PC-3 (cell line): ENCODE data around the gene SYCP2L. TPM values are rescaled to one million over a fixed set of nuclear protein-coding genes. Genes with fewer than 3 reads are reported as not detected.
A peak's percentile ranks its signal among the peaks of the same experiment; 100 is the strongest.
"Not testable (repeated sequence)": the region's sequence is repeated elsewhere in the genome, so short reads cannot be mapped to it uniquely, and the experiment has no call there.

Source experiments
- ATAC-seq: fragments of 200-7000 bp; cut with Tn5 transposase; 2 replicates; pipeline ENCODE4 v1.9.1; 2020; ENCODE audit warnings: mild to moderate bottlenecking, moderate library complexity
- BruUV-seq: library from RNA; stranded (reverse); fragments of 400-500 nt; replicated peaks from 2 replicates; lab custom pipeline; 2021; lab: Mats Ljungman, UMichigan
- CTCF ChIA-PET: fragments of 300-600 bp; sonication (Branson Sonifier 250); formaldehyde crosslinking; loops from one replicate; lab custom pipeline; 2022; ENCODE audit warnings: antibody characterized with exemption; lab: Charles Lee
- POLR2A ChIA-PET: fragments of 300-600 bp; sonication (Branson Sonifier 250); formaldehyde crosslinking; loops from one replicate; lab custom pipeline; 2022; ENCODE audit warnings: antibody characterized with exemption; ENCODE audit not compliant: unreplicated experiment; lab: Charles Lee
- DNase-seq: peaks from one replicate; pipeline ENCODE4 v3.0.0-alpha.2; 2015
- H2AFZ ChIP-seq: fragments of 300-600 bp; sonication (generic); 2 replicates; pipeline ENCODE4 v1.6.0; 2016; ENCODE audit warnings: antibody characterized with exemption, low read length
- H3F3A ChIP-seq: fragments of 300-600 bp; sonication (generic); one replicate; pipeline ENCODE4 v1.6.0; 2017; ENCODE audit warnings: antibody characterized with exemption, low read length, control low read depth, mild to moderate bottlenecking; ENCODE audit not compliant: unreplicated experiment
- H3K27ac ChIP-seq: fragments of 300-600 bp; sonication (generic); 2 replicates; pipeline ENCODE4 v1.5.1; 2016; ENCODE audit warnings: mild to moderate bottlenecking, low read length
- H3K27me3 ChIP-seq: fragments of 300-600 bp; sonication (generic); 2 replicates; pipeline ENCODE4 v1.6.1; 2016; ENCODE audit warnings: low read length, mixed read lengths
- H3K36me3 ChIP-seq: fragments of 300-600 bp; sonication (generic); 2 replicates; pipeline ENCODE4 v1.6.1; 2016; ENCODE audit warnings: low read depth, mixed run types, low read length, mixed read lengths
- H3K4me1 ChIP-seq: fragments of 300-600 bp; sonication (generic); 2 replicates; pipeline ENCODE4 v1.5.1; 2016; ENCODE audit warnings: low read length; ENCODE audit not compliant: insufficient read depth
- H3K4me2 ChIP-seq: fragments of 300-600 bp; sonication (generic); 2 replicates; pipeline ENCODE4 v1.6.0; 2016; ENCODE audit warnings: low read length
- H3K4me3 ChIP-seq: fragments of 300-600 bp; sonication (generic); 2 replicates; pipeline ENCODE4 v1.5.1; 2016; ENCODE audit warnings: mild to moderate bottlenecking, low read length, mixed read lengths
- H3K79me2 ChIP-seq: fragments of 300-600 bp; sonication (generic); 2 replicates; pipeline ENCODE4 v1.6.1; 2017; ENCODE audit warnings: low read length, mixed read lengths
- H3K9ac ChIP-seq: fragments of 300-600 bp; sonication (generic); 2 replicates; pipeline ENCODE4 v1.6.0; 2016; ENCODE audit warnings: mild to moderate bottlenecking, low read length
- H3K9me2 ChIP-seq: fragments of 300-600 bp; sonication (generic); replicated peaks from 2 replicates; pipeline ENCODE4 v1.6.1; 2016; ENCODE audit warnings: mixed run types, low read length, mixed read lengths
- H3K9me3 ChIP-seq: fragments of 300-600 bp; sonication (generic); 2 replicates; pipeline ENCODE4 v1.6.1; 2016; ENCODE audit warnings: low read length, mixed read lengths
- H4K20me1 ChIP-seq: fragments of 300-600 bp; sonication (generic); 2 replicates; pipeline ENCODE4 v1.6.1; 2016; ENCODE audit warnings: low read length, mixed read lengths
- CTCF ChIP-seq: fragments of 300-600 bp; sonication (generic); conservative IDR thresholded peaks from 2 replicates; pipeline ENCODE4 v1.5.1; 2017; ENCODE audit warnings: antibody characterized with exemption, low read depth, mild to moderate bottlenecking, low read length
- EZH2 ChIP-seq: fragments of 300-600 bp; sonication (generic); IDR thresholded peaks from one replicate; pipeline ENCODE4 v1.6.1; 2017; ENCODE audit warnings: antibody characterized with exemption, mild to moderate bottlenecking, low read length; ENCODE audit not compliant: unreplicated experiment
- EZH2phosphoT487 ChIP-seq: fragments of 300-600 bp; sonication (generic); IDR thresholded peaks from 2 replicates; pipeline ENCODE4 v1.6.1; 2018; ENCODE audit warnings: mild to moderate bottlenecking, antibody characterized with exemption, low read length, borderline replicate concordance
- intact Hi-C: fragments of 100-400 bp; cut with micrococcal nuclease; formaldehyde crosslinking; loops from 2 replicates; pipeline ENCODE4 v1.9.0; 2023
- total RNA-seq: library from RNA; depleted of rRNA; stranded (reverse); fragments of >200 nt; gene quantifications from 2 replicates; pipeline ENCODE4 v1.2.3, GENCODE V29; 2014

SYCP2L gene
- total RNA-seq, 1 experiment from 2014 or later = 0.07 TPM

- Histone ChIP-seq H4K20me1 (no peaks in the 10 kb centered on the region), H3K79me2 (no peaks in the 10 kb centered on the region), H3K9ac (no peak overlapping the region), H3K4me2 (no peak overlapping the region), H3K27ac (no peak overlapping the region), H3F3A (no peaks in the 10 kb centered on the region), H3K4me1 (no peaks in the 10 kb centered on the region), H3K9me2 (no peaks in the 10 kb centered on the region), H2AFZ (no peak overlapping the region), H3K9me3 (no peaks in the 10 kb centered on the region), H3K27me3 (peaks cover 9% of the 10 kb centered on the region; the same call in 1 of the 2 replicates), H3K4me3 (no peak overlapping the region), H3K36me3 (no peaks in the 10 kb centered on the region)
- intact Hi-C loops = no loop called here
- ChIA-PET POLR2A (no interaction called here), CTCF (no interaction called here)
- BruUV-seq = no TSS peak
- TF ChIP-seq EZH2 = no peak
- DNase-seq = no peak
- no peak for ATAC-seq
Observed at GRCh38 chr6:10882657-10883171, 4.1 kb upstream of the SYCP2L start.

- Histone ChIP-seq H3K4me1 (no peaks in the 10 kb centered on the region), H3K9me2 (no peaks in the 10 kb centered on the region), H3K27ac (no peak overlapping the region), H3K4me3 (no peak overlapping the region), H3K27me3 (peaks cover 9% of the 10 kb centered on the region; the same call in 1 of the 2 replicates), H3K9ac (no peak overlapping the region), H2AFZ (no peak overlapping the region), H3F3A (no peaks in the 10 kb centered on the region), H3K9me3 (no peaks in the 10 kb centered on the region), H3K4me2 (no peak overlapping the region), H3K79me2 (no peaks in the 10 kb centered on the region), H3K36me3 (no peaks in the 10 kb centered on the region), H4K20me1 (no peaks in the 10 kb centered on the region)
- no peak for ATAC-seq
- no peak for DNase-seq
- BruUV-seq = no TSS peak
- intact Hi-C loops = no loop called here
- ChIA-PET POLR2A (no interaction called here), CTCF (no interaction called here)
- TF ChIP-seq EZH2phosphoT487 (no peak), EZH2 (no peak), CTCF (no peak)
Observed at GRCh38 chr6:10883312-10884244, 3.3 kb upstream of the SYCP2L start.

GRCh38 chr6:10884245-10884972 is 2.4 kb upstream of the SYCP2L start:
- H4K20me1 ChIP-seq = no peaks in the 10 kb centered on the region
- H2AFZ ChIP-seq = peak overlapping the region; percentile 45; the same call in 1 of the 2 replicates
- ChIA-PET CTCF (no interaction called here), POLR2A (no interaction called here)
- intact Hi-C loops = no loop called here
- no peak for DNase-seq
- H3K9me3 ChIP-seq = no peaks in the 10 kb centered on the region
- H3K4me1 ChIP-seq = no peaks in the 10 kb centered on the region
- no peak overlapping the region for H3K9ac ChIP-seq
- no peaks in the 10 kb centered on the region for H3K9me2 ChIP-seq
- TF ChIP-seq CTCF (no peak), EZH2 (no peak), EZH2phosphoT487 (no peak)
- no peak for ATAC-seq
- no peaks in the 10 kb centered on the region for H3K36me3 ChIP-seq
- H3K79me2 ChIP-seq = no peaks in the 10 kb centered on the region
- H3K27me3 ChIP-seq = peaks cover 9% of the 10 kb centered on the region; the same call in 1 of the 2 replicates
- H3K4me3 ChIP-seq = no peak overlapping the region
- no peak overlapping the region for H3K27ac ChIP-seq
- H3F3A ChIP-seq = no peaks in the 10 kb centered on the region
- no TSS peak for BruUV-seq
- no peak overlapping the region for H3K4me2 ChIP-seq

- BruUV-seq, H3K9me3 ChIP-seq, H2AFZ ChIP-seq, H3K9me2 ChIP-seq, POLR2A ChIA-PET, H3K79me2 ChIP-seq, H3K9ac ChIP-seq, DNase-seq, H3K4me2 ChIP-seq, H3K36me3 ChIP-seq, H3K4me3 ChIP-seq, H4K20me1 ChIP-seq, H3K4me1 ChIP-seq, CTCF ChIA-PET, H3F3A ChIP-seq, H3K27ac ChIP-seq, ATAC-seq, H3K27me3 ChIP-seq, intact Hi-C loops: not testable (repeated sequence)
Observed at GRCh38 chr6:10886365-10886690, 524 bp upstream of the SYCP2L start.
